Immature natural killer cell (primary cell): ENCODE data around the gene ATP11A. TPM values are rescaled to one million over a fixed set of nuclear protein-coding genes. Genes with fewer than 3 reads are reported as not detected.

Source experiments
- DNase-seq, 3 donors: peaks; one replicate each; pipeline ENCODE4 v3.0.0; 2022; ENCODE audit warnings: mixed read lengths in 1 of 3
- H3K27ac Mint-ChIP-seq, 6 donors: one replicate each; pipeline ENCODE4 v1.8.0; 2020; ENCODE audit warnings: mixed read lengths in 6 of 6, mild to moderate bottlenecking in 5 of 6, inconsistent platforms in 4 of 6, moderate library complexity in 3 of 6
- H3K27me3 Mint-ChIP-seq, 3 donors: one replicate each; pipeline ENCODE4 v1.8.0; 2020 to 2021; ENCODE audit warnings: low read depth in 3 of 3, mild to moderate bottlenecking in 3 of 3, mixed read lengths in 3 of 3, moderate library complexity in 3 of 3, inconsistent platforms in 1 of 3
- H3K36me3 Mint-ChIP-seq, 3 donors: one replicate each; pipeline ENCODE4 v1.8.0; 2020; ENCODE audit warnings: mixed read lengths in 3 of 3, inconsistent platforms in 2 of 3, mild to moderate bottlenecking in 2 of 3
- H3K4me1 Mint-ChIP-seq, 2 donors: one replicate each; pipeline ENCODE4 v1.8.0; 2020; ENCODE audit warnings: inconsistent platforms in 2 of 2, mild to moderate bottlenecking in 2 of 2, mixed read lengths in 2 of 2, moderate library complexity in 1 of 2
- H3K4me3 Mint-ChIP-seq, 5 donors: one replicate each; pipeline ENCODE4 v1.8.0; 2020; ENCODE audit warnings: mild to moderate bottlenecking in 5 of 5, mixed read lengths in 5 of 5, inconsistent platforms in 3 of 5, moderate library complexity in 3 of 5
- H3K9me3 Mint-ChIP-seq, 6 donors: one replicate each; pipeline ENCODE4 v1.8.0; 2020; ENCODE audit warnings: mild to moderate bottlenecking in 6 of 6, mixed read lengths in 6 of 6, inconsistent platforms in 4 of 6, moderate library complexity in 3 of 6
- polyA plus RNA-seq, 3 donors: library from polyadenylated mRNA; unstranded; fragments of 300-500 nt; fragmentation: Illumina TruSeq; gene quantifications; one replicate each; pipeline ENCODE4 v1.2.3, GENCODE V29; 2021

ATP11A gene
- polyA plus RNA-seq, 3 donors from 2014 or later = 0.96 to 2.9 TPM; not detected in 1

GRCh38 chr13:112893207-112893569 lies 203.3 kb downstream of the ATP11A start:
- Mint-ChIP-seq H3K9me3 (no peaks in the 10 kb centered on the region), H3K27ac (no peak overlapping the region), H3K36me3 (no peaks in the 10 kb centered on the region), H3K27me3 (peaks cover 0 to 4% (median 0%) of the 10 kb centered on the region in 3 donors), H3K4me3 (no peak overlapping the region), H3K4me1 (peaks cover 0 to 7% of the 10 kb centered on the region in 2 donors)
- DNase-seq = no peak

- peaks cover 0 to 7% of the 10 kb centered on the region in 2 donors for H3K4me1 Mint-ChIP-seq
- peaks cover 0 to 6% (median 0%) of the 10 kb centered on the region in 3 donors for H3K27me3 Mint-ChIP-seq
- no peak overlapping the region for H3K27ac Mint-ChIP-seq
- H3K9me3 Mint-ChIP-seq = no peaks in the 10 kb centered on the region
- H3K36me3 Mint-ChIP-seq = no peaks in the 10 kb centered on the region
- peak overlapping the region in 1 of 5 donors; percentile 18 for H3K4me3 Mint-ChIP-seq
- DNase-seq = no peak
Measured at GRCh38 chr13:112893570-112894422, 204.0 kb downstream of the ATP11A start.

- Mint-ChIP-seq H3K27me3 (peaks cover 0 to 6% (median 0%) of the 10 kb centered on the region in 3 donors), H3K27ac (no peak overlapping the region), H3K4me1 (peaks cover 0 to 7% of the 10 kb centered on the region in 2 donors), H3K4me3 (no peak overlapping the region), H3K9me3 (no peaks in the 10 kb centered on the region), H3K36me3 (no peaks in the 10 kb centered on the region)
- no peak for DNase-seq
Measured at GRCh38 chr13:112894423-112894672, 204.5 kb downstream of the ATP11A start.

GRCh38 chr13:112894673-112895481 lies 205.0 kb downstream of the ATP11A start:
- peak in 1 of 3 donors; percentile 12 for DNase-seq
- peak overlapping the region; percentile 13 to 57 (median 42) for H3K4me3 Mint-ChIP-seq
- no peak overlapping the region for H3K27ac Mint-ChIP-seq
- no peaks in the 10 kb centered on the region for H3K36me3 Mint-ChIP-seq
- peaks cover 0 to 7% of the 10 kb centered on the region in 2 donors for H3K4me1 Mint-ChIP-seq
- peaks cover 0 to 6% (median 0%) of the 10 kb centered on the region in 3 donors for H3K27me3 Mint-ChIP-seq
- H3K9me3 Mint-ChIP-seq = no peaks in the 10 kb centered on the region

- H3K9me3 Mint-ChIP-seq = no peaks in the 10 kb centered on the region
- peak overlapping the region in 3 of 5 donors; percentile 18 to 57 (median 18) for H3K4me3 Mint-ChIP-seq
- H3K27me3 Mint-ChIP-seq = peaks cover 0 to 6% (median 0%) of the 10 kb centered on the region in 3 donors
- peaks cover 0 to 7% of the 10 kb centered on the region in 2 donors for H3K4me1 Mint-ChIP-seq
- no peak for DNase-seq
- no peak overlapping the region for H3K27ac Mint-ChIP-seq
- H3K36me3 Mint-ChIP-seq = no peaks in the 10 kb centered on the region
Measured at GRCh38 chr13:112895521-112896465, 206.0 kb downstream of the ATP11A start.

GRCh38 chr13:112896736-112897602 lies 207.1 kb downstream of the ATP11A start:
- H3K9me3 Mint-ChIP-seq = no peaks in the 10 kb centered on the region
- H3K27ac Mint-ChIP-seq = no peak overlapping the region
- no peak overlapping the region for H3K4me3 Mint-ChIP-seq
- peaks cover 0 to 8% (median 4%) of the 10 kb centered on the region in 3 donors for H3K27me3 Mint-ChIP-seq
- no peak for DNase-seq
- peaks cover 0 to 7% of the 10 kb centered on the region in 2 donors for H3K4me1 Mint-ChIP-seq
- H3K36me3 Mint-ChIP-seq = no peaks in the 10 kb centered on the region

- DNase-seq = no peak
- H3K9me3 Mint-ChIP-seq = no peaks in the 10 kb centered on the region
- H3K4me1 Mint-ChIP-seq = peaks cover 0 to 7% of the 10 kb centered on the region in 2 donors
Measured at GRCh38 chr13:112897603-112897955, 207.7 kb downstream of the ATP11A start.

GRCh38 chr13:112897956-112898620 lies 208.2 kb downstream of the ATP11A start:
- H3K4me1 Mint-ChIP-seq = peaks cover 0 to 5% of the 10 kb centered on the region in 2 donors
- DNase-seq = no peak
- H3K27me3 Mint-ChIP-seq = peaks cover 0 to 10% (median 4%) of the 10 kb centered on the region in 3 donors
- no peaks in the 10 kb centered on the region for H3K36me3 Mint-ChIP-seq
- no peaks in the 10 kb centered on the region for H3K9me3 Mint-ChIP-seq
- H3K27ac Mint-ChIP-seq = no peak overlapping the region
- no peak overlapping the region for H3K4me3 Mint-ChIP-seq

More at GRCh38 chr13:112897603-112897955, 207.7 kb downstream of the ATP11A start:
- Mint-ChIP-seq H3K27ac (no peak overlapping the region), H3K4me3 (no peak overlapping the region), H3K27me3 (peaks cover 0 to 10% (median 4%) of the 10 kb centered on the region in 3 donors), H3K36me3 (no peaks in the 10 kb centered on the region)

- no peak overlapping the region for H3K4me3 Mint-ChIP-seq
Measured at GRCh38 chr13:112898621-112899280, 208.9 kb downstream of the ATP11A start.

GRCh38 chr13:112899281-112900225 lies 209.7 kb downstream of the ATP11A start:
- no peaks in the 10 kb centered on the region for H3K36me3 Mint-ChIP-seq
- H3K27ac Mint-ChIP-seq = no peak overlapping the region

More at GRCh38 chr13:112898621-112899280, 208.9 kb downstream of the ATP11A start:
- no peak for DNase-seq
- Mint-ChIP-seq H3K4me1 (peaks cover 0 to 5% of the 10 kb centered on the region in 2 donors), H3K27me3 (peaks cover 0 to 10% (median 4%) of the 10 kb centered on the region in 3 donors), H3K36me3 (no peaks in the 10 kb centered on the region), H3K9me3 (no peaks in the 10 kb centered on the region), H3K27ac (no peak overlapping the region)

GRCh38 chr13:112900226-112900600 lies 210.4 kb downstream of the ATP11A start:
- Mint-ChIP-seq H3K4me1 (peaks cover 0 to 2% of the 10 kb centered on the region in 2 donors), H3K4me3 (no peak overlapping the region), H3K27me3 (peaks cover 0 to 10% (median 4%) of the 10 kb centered on the region in 3 donors), H3K27ac (no peak overlapping the region), H3K9me3 (peaks cover 0 to 3% (median 0%) of the 10 kb centered on the region in 6 donors), H3K36me3 (no peaks in the 10 kb centered on the region)
- no peak for DNase-seq

More at GRCh38 chr13:112899281-112900225, 209.7 kb downstream of the ATP11A start:
- H3K4me3 Mint-ChIP-seq = no peak overlapping the region
- no peak for DNase-seq
- no peaks in the 10 kb centered on the region for H3K9me3 Mint-ChIP-seq
- H3K4me1 Mint-ChIP-seq = peaks cover 0 to 5% of the 10 kb centered on the region in 2 donors
- peaks cover 0 to 10% (median 4%) of the 10 kb centered on the region in 3 donors for H3K27me3 Mint-ChIP-seq
